Mesenteric fat pad (tissue), 1 donor: ENCODE data around the gene TLE5. TPM values are rescaled to one million over a fixed set of nuclear protein-coding genes. Genes with fewer than 3 reads are reported as not detected.

ENCODE experiments used
- DNase-seq: peaks from one replicate; pipeline ENCODE4 v3.0.0-alpha.2; 2020; ENCODE audit warnings: low spot score
- long read RNA-seq: library from polyadenylated mRNA; unstranded; transcript quantifications from one replicate; pipeline ENCODE4 v2.0.0, GENCODE V29; 2020
- total RNA-seq: library from RNA; stranded (reverse); fragmentation: NEBNext Ultra II Directional; extraction: Animal tissue kit (Norgen Biotek cat#: 25700); gene quantifications from one replicate; pipeline ENCODE4 v1.2.1, GENCODE V29; 2021
- donor health status: DM: yes; HTN: yes; CAD: no.

The TLE5 gene
- total RNA-seq: 367 TPM
- long read RNA-seq, transcript AES-201 (7 exons, 1,884 nt): minor isoform, 20 of 102 reads
- long read RNA-seq, transcript AES-207 (6 exons, 942 nt): major isoform, 38 of 102 reads
- long read RNA-seq, transcript AES-202 (7 exons, 1,608 nt): minor isoform, 17 of 102 reads
- long read RNA-seq, partial matches to known transcripts: 7 of 102 reads
- long read RNA-seq, other reads (novel, unspliced or antisense): 19 of 102 reads

GRCh38 chr19:3062165-3063105 lies at the start of gene TLE5:
TSS of gene TLE5 (minus strand) at chr19:3062495. CDS start at chr19:3062200, 295 bp downstream.
- no peak for DNase-seq

- no peak for DNase-seq
Observed at GRCh38 chr19:3111586-3112247, 49.4 kb upstream of the TLE5 start.

- DNase-seq: no peak
Observed at GRCh38 chr19:3110126-3110825, 48.0 kb upstream of the TLE5 start.

- DNase-seq: no peak
Observed at GRCh38 chr19:3109491-3109890, 47.2 kb upstream of the TLE5 start.

GRCh38 chr19:3108775-3109174 lies 46.5 kb upstream of the TLE5 start:
- DNase-seq: no peak

- no peak for DNase-seq
Observed at GRCh38 chr19:3107658-3108057, 45.4 kb upstream of the TLE5 start.

GRCh38 chr19:3106509-3107141 lies 44.3 kb upstream of the TLE5 start:
- no peak for DNase-seq

- DNase-seq: no peak
Observed at GRCh38 chr19:3105641-3106508, 43.6 kb upstream of the TLE5 start.

GRCh38 chr19:3104708-3104983 lies 42.4 kb upstream of the TLE5 start:
- no peak for DNase-seq

GRCh38 chr19:3102239-3103140 lies 40.2 kb upstream of the TLE5 start:
- no peak for DNase-seq

- no peak for DNase-seq
Observed at GRCh38 chr19:3100747-3101730, 38.7 kb upstream of the TLE5 start.

GRCh38 chr19:3100331-3100730 lies 38.0 kb upstream of the TLE5 start:
- no peak for DNase-seq

GRCh38 chr19:3099347-3100145 lies 37.3 kb upstream of the TLE5 start:
- DNase-seq: no peak

GRCh38 chr19:3098515-3099346 lies 36.4 kb upstream of the TLE5 start:
- no peak for DNase-seq

GRCh38 chr19:3098141-3098514 lies 35.8 kb upstream of the TLE5 start:
- no peak for DNase-seq

- no peak for DNase-seq
Observed at GRCh38 chr19:3097442-3097871, 35.2 kb upstream of the TLE5 start.
